Smooth muscle cell (in vitro differentiated cells): ENCODE measurements around the gene ACKR4. TPM values are rescaled to one million over a fixed set of nuclear protein-coding genes. Genes with fewer than 3 reads are reported as not detected.

ENCODE experiments used
- DNase-seq: peaks from one replicate; lab custom pipeline; 2025; ENCODE audit not compliant: unreplicated experiment; lab: John Stamatoyannopoulos, UW
- H2AFZ ChIP-seq: fragments of 200-600 bp; sonication (generic); 2 replicates; pipeline ENCODE4 v1.6.0; 2016; ENCODE audit warnings: antibody characterized with exemption, low read depth, mild to moderate bottlenecking
- H3F3A ChIP-seq: fragments of 200-600 bp; sonication (generic); 2 replicates; pipeline ENCODE4 v1.6.0; 2017; ENCODE audit warnings: antibody characterized with exemption, low read depth
- H3K27ac ChIP-seq: fragments of 200-600 bp; sonication (generic); 2 replicates; pipeline ENCODE4 v1.5.1; 2016; ENCODE audit warnings: low read depth, mild to moderate bottlenecking
- H3K27me3 ChIP-seq: fragments of 200-600 bp; sonication (generic); 2 replicates; pipeline ENCODE4 v1.6.1; 2016; ENCODE audit warnings: low read depth, mild to moderate bottlenecking
- H3K36me3 ChIP-seq: fragments of 200-600 bp; sonication (generic); 2 replicates; pipeline ENCODE4 v1.5.1; 2016; ENCODE audit warnings: low read depth
- H3K4me1 ChIP-seq: fragments of 200-600 bp; sonication (generic); 2 replicates; pipeline ENCODE4 v1.5.1; 2016; ENCODE audit warnings: low read depth
- H3K4me2 ChIP-seq: fragments of 200-600 bp; sonication (generic); 2 replicates; pipeline ENCODE4 v1.6.0; 2016; ENCODE audit warnings: mild to moderate bottlenecking
- H3K4me3 ChIP-seq: fragments of 200-600 bp; sonication (generic); 2 replicates; pipeline ENCODE4 v1.5.1; 2016; ENCODE audit warnings: mild to moderate bottlenecking
- H3K79me2 ChIP-seq: fragments of 200-600 bp; sonication (generic); 2 replicates; pipeline ENCODE4 v1.6.0; 2016; ENCODE audit warnings: low read depth, mild to moderate bottlenecking
- H3K9ac ChIP-seq: fragments of 200-600 bp; sonication (generic); 2 replicates; pipeline ENCODE4 v1.6.0; 2016; ENCODE audit warnings: low read depth
- H3K9me3 ChIP-seq: fragments of 200-600 bp; sonication (generic); replicated peaks from 2 replicates; pipeline ENCODE4 v1.5.1; 2016; ENCODE audit warnings: low read depth
- H4K20me1 ChIP-seq: fragments of 200-600 bp; sonication (generic); 2 replicates; pipeline ENCODE4 v1.6.0; 2016; ENCODE audit warnings: low read depth
- WGBS: methylation state at CpG from one replicate; pipeline ENCODE4 v1.1.7; 2016; ENCODE audit warnings: low lambda C conversion rate; 5-methylcytosine and 5-hydroxymethylcytosine counted together
- polyA plus RNA-seq: library from polyadenylated mRNA; unstranded; fragments of >200 nt; fragmentation: Nextera tagmentation; extraction: Ambion mirVana; gene quantifications from 2 replicates; pipeline ENCODE4 v1.2.1, GENCODE V29; 2016
- total RNA-seq: library from RNA; depleted of rRNA; stranded (reverse); fragments of >200 nt; gene quantifications from 2 replicates; pipeline ENCODE4 v1.2.3, GENCODE V29; 2014
- TF ChIP-seq, protein P1 (sequence below): fragments of 200-600 bp; sonication (generic); IDR thresholded peaks from 2 replicates; pipeline ENCODE4 v1.5.1; 2017; ENCODE audit warnings: borderline replicate concordance, mild to moderate bottlenecking, antibody characterized with exemption; ENCODE audit not compliant: insufficient read depth, poor library complexity, severe bottlenecking

ACKR4 gene
- total and polyA plus RNA-seq, 2 experiments from 2014 or later: not detected

DNA sequence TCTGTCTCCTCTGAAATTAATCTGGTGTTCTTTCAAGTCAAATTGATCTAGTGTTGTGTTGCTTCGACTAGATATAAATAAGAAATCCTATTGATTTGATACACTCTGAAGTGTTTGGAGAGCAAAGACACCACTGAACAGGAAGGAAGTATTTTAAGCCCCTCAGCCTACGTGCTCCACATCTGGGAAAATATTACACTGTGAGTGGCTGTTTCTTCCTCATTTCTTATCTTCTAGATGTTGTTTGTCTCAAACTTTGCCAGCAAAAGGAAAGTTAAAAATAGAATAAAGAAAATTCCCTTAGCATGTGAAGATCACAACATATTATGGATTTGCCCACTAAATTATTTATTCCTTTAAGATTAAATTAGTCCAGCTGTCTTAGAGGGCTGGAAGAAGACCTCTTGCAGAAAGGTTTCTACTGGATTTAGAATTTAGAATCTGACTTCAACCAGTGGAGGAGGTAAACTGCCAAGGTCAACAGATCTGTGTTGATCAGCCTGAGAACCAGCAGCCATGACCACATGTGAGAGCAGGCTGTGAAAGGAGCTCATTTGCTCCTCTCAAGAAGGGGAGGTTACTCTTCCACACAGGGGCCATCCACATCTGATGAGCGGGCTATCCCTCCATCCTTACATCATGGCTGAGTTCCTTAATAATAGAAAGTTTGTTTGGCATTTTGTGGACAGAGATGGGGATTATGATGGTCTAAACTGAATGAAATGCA lies 46.3 kb upstream of the ACKR4 start:
- Histone ChIP-seq H3K4me1 (peaks cover 3% of the 10 kb centered on the region), H3K79me2 (no peaks in the 10 kb centered on the region), H3K4me2 (peak overlapping the region; percentile 43), H2AFZ (no peak overlapping the region), H4K20me1 (no peaks in the 10 kb centered on the region), H3K4me3 (no peak overlapping the region), H3K27me3 (no peaks in the 10 kb centered on the region), H3K36me3 (no peaks in the 10 kb centered on the region), H3K9me3 (no peaks in the 10 kb centered on the region), H3F3A (no peaks in the 10 kb centered on the region), H3K9ac (no peak overlapping the region), H3K27ac (peak overlapping the region; percentile 40)
- TF ChIP-seq, protein P1, sequence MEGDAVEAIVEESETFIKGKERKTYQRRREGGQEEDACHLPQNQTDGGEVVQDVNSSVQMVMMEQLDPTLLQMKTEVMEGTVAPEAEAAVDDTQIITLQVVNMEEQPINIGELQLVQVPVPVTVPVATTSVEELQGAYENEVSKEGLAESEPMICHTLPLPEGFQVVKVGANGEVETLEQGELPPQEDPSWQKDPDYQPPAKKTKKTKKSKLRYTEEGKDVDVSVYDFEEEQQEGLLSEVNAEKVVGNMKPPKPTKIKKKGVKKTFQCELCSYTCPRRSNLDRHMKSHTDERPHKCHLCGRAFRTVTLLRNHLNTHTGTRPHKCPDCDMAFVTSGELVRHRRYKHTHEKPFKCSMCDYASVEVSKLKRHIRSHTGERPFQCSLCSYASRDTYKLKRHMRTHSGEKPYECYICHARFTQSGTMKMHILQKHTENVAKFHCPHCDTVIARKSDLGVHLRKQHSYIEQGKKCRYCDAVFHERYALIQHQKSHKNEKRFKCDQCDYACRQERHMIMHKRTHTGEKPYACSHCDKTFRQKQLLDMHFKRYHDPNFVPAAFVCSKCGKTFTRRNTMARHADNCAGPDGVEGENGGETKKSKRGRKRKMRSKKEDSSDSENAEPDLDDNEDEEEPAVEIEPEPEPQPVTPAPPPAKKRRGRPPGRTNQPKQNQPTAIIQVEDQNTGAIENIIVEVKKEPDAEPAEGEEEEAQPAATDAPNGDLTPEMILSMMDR: no peak
- 68% methylated on average over 3 of the region's 3 CpGs for WGBS
- DNase-seq: no peak

GRCh38 chr3:132553826-132554225 lies 43.2 kb upstream of the ACKR4 start:
- Histone ChIP-seq H3K4me3 (no peak overlapping the region), H3K9me3 (no peaks in the 10 kb centered on the region), H3K27me3 (no peaks in the 10 kb centered on the region), H3K4me2 (no peak overlapping the region), H3K79me2 (no peaks in the 10 kb centered on the region), H3K27ac (no peak overlapping the region), H3K36me3 (no peaks in the 10 kb centered on the region), H2AFZ (no peak overlapping the region), H3K9ac (no peak overlapping the region), H3F3A (no peaks in the 10 kb centered on the region), H3K4me1 (peaks cover 3% of the 10 kb centered on the region), H4K20me1 (no peaks in the 10 kb centered on the region)
- DNase-seq: no peak
- WGBS: 94% methylated on average over 6 of the region's 6 CpGs
- TF ChIP-seq, protein P1: no peak

DNA sequence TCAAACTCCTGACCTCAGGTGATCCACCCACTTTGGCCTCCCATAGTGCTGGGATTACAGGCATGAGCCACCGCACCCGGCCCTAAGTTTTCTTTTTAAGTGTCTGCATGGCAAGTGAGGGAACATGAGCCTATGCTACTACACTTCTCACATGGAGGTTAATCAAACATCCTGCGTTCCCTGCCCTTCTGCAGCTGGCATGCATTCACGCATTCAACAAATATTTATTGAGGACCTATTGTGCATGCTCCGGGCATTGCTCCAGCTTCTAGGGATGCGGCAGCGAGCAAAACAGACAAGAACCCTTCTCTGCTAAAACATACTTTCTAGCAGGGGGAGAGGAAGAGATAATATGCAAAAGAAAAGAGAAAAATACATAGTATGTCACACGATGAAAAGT lies 42.6 kb upstream of the ACKR4 start:
- Histone ChIP-seq H2AFZ (no peak overlapping the region), H3K4me3 (no peak overlapping the region), H3K36me3 (no peaks in the 10 kb centered on the region), H3K4me1 (peaks cover 3% of the 10 kb centered on the region), H3K79me2 (no peaks in the 10 kb centered on the region), H3K27me3 (no peaks in the 10 kb centered on the region), H3K9me3 (no peaks in the 10 kb centered on the region), H4K20me1 (no peaks in the 10 kb centered on the region), H3K9ac (no peak overlapping the region), H3K4me2 (no peak overlapping the region), H3F3A (no peaks in the 10 kb centered on the region), H3K27ac (no peak overlapping the region)
- no peak for DNase-seq
- WGBS: 92% methylated on average over 8 of the region's 8 CpGs
- TF ChIP-seq, protein P1: no peak
